ENCODE data around the gene IL17RE.

IL17RE gene

DNA sequence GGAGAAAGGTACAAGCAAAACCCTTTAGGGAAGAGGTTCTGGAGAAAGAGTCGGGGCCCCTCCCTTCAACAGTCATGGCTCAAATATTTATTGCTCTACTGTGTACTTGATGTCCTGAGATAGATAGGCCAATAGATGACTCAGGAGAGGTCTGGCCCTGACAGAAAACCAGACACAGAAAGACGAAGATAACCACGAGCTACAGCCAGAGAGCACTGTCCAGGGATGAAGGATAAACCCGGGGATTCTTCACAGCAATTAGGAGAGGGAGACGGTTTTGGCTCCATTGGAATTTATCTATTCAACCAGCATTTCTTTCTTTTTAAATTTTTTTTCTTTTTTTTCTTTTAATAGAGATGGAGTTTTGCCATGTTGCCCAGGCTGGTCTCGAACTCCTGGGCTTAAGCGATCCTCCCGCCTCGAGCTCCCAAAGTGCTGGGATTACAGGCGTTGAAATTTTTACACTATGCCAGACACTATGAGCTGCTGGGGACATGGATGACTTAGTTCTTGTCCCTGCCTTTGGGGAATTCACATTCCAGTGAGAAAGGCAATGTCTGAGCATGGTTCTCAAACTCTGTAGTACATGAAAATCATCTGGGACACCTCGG, 18.0 kb upstream of the IL17RE start:
- TF ChIP-seq, protein P1, sequence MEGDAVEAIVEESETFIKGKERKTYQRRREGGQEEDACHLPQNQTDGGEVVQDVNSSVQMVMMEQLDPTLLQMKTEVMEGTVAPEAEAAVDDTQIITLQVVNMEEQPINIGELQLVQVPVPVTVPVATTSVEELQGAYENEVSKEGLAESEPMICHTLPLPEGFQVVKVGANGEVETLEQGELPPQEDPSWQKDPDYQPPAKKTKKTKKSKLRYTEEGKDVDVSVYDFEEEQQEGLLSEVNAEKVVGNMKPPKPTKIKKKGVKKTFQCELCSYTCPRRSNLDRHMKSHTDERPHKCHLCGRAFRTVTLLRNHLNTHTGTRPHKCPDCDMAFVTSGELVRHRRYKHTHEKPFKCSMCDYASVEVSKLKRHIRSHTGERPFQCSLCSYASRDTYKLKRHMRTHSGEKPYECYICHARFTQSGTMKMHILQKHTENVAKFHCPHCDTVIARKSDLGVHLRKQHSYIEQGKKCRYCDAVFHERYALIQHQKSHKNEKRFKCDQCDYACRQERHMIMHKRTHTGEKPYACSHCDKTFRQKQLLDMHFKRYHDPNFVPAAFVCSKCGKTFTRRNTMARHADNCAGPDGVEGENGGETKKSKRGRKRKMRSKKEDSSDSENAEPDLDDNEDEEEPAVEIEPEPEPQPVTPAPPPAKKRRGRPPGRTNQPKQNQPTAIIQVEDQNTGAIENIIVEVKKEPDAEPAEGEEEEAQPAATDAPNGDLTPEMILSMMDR (IDR thresholded peaks at IDR 0.05), result no peak
- Histone ChIP-seq H3K27me3 (no peaks in the 10 kb centered on the region), H3K9me3 (no peaks in the 10 kb centered on the region), H3K27ac (no peak overlapping the region), H3K4me1 (ENCODE audit: control insufficient read depth in 1 of 2, insufficient read depth in 1 of 2, low read depth in 1 of 2, low read length in 1 of 2) (no peaks in the 10 kb centered on the region), H3K4me3 (ENCODE audit: low read depth in 1 of 2, low read length in 1 of 2) (no peak overlapping the region), H3K36me3 (no peaks in the 10 kb centered on the region)

DNA sequence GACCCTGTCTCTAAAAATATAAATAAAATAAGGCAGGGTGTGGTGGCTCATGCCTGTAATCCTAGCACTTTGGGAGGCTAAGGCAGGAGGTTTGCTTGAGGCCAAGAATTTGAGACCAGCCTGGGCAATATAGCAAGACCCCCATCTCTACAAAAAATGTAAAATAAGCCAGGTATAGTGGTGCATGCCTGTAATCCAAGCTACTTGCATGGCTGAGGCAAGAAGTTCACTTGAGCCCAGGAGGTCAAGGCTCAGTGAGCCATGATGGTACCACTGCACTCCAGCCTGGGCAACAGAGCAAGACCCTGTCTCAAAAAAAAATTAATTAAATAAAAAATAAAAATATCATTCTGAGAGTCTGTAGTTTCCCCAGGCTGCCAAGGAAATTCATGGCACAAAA, 16.3 kb upstream of the IL17RE start:
- Histone ChIP-seq H3K36me3 (no peaks in the 10 kb centered on the region), H3K27me3 (no peaks in the 10 kb centered on the region), H3K27ac (no peak overlapping the region), H3K4me3 (ENCODE audit: low read depth in 1 of 2, low read length in 1 of 2) (no peak overlapping the region), H3K4me1 (ENCODE audit: control insufficient read depth in 1 of 2, insufficient read depth in 1 of 2, low read depth in 1 of 2, low read length in 1 of 2) (peaks cover 10 to 13% of the 10 kb centered on the region in 2 experiments), H3K9me3 (no peaks in the 10 kb centered on the region)
- TF ChIP-seq, protein P1 (IDR thresholded peaks at IDR 0.05), result no peak

DNA sequence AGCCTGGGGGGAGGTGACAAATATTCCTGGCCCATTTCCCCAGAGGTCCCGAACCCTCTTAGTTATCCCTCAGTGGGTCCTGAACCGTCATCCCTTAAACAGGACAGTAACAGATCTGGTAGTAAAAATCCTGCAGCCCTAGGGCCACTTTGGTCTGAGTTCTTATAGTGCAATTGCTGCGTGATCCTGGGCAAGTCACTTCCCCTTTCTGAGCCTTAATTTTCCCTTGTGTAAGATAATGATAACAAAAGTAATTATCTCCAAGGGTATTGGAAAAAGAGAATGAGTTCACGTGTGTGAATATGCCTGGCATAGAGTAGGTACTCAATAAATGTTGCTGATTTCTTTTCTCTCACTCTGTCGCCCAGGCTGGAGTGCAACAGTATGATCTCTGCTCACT, 15.2 kb upstream of the IL17RE start:
- Histone ChIP-seq H3K4me1 (ENCODE audit: control insufficient read depth in 1 of 2, insufficient read depth in 1 of 2, low read depth in 1 of 2, low read length in 1 of 2) (peaks cover 10 to 16% of the 10 kb centered on the region in 2 experiments), H3K27me3 (no peaks in the 10 kb centered on the region), H3K27ac (no peak overlapping the region), H3K4me3 (ENCODE audit: low read depth in 1 of 2, low read length in 1 of 2) (no peak overlapping the region), H3K9me3 (no peaks in the 10 kb centered on the region), H3K36me3 (no peaks in the 10 kb centered on the region)
- TF ChIP-seq, protein P1 (IDR thresholded peaks at IDR 0.05), result no peak

DNA sequence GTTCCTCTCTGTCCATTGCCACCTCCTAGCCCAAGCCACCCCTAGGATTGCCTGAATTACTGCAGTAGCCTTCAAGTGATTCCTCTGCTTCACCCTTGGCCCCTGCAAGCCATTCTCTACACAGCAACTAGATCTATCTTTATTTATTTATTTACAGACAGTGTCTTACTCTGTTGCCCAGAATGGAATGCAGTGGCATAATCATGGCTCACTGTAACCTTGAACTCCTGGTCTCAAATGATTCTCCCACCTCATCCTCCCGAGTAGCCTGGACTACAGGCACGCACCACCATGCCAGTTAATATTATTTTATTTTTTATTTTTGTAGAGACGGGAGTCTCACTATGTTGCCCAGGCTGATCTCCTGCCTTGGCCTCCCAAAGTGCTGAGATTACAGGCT, 14.1 kb upstream of the IL17RE start:
- no peak overlapping the region for H3K27ac ChIP-seq
- TF ChIP-seq, protein P1 (IDR thresholded peaks at IDR 0.05), result no peak
- no peaks in the 10 kb centered on the region for H3K27me3 ChIP-seq
- peaks cover 9% of the 10 kb centered on the region for H3K36me3 ChIP-seq
- no peaks in the 10 kb centered on the region for H3K9me3 ChIP-seq
- H3K4me1 ChIP-seq (ENCODE audit: control insufficient read depth in 1 of 2, insufficient read depth in 1 of 2, low read depth in 1 of 2, low read length in 1 of 2), result peaks cover 10 to 16% of the 10 kb centered on the region in 2 experiments
- H3K4me3 ChIP-seq (ENCODE audit: low read depth in 1 of 2, low read length in 1 of 2), result no peak overlapping the region

DNA sequence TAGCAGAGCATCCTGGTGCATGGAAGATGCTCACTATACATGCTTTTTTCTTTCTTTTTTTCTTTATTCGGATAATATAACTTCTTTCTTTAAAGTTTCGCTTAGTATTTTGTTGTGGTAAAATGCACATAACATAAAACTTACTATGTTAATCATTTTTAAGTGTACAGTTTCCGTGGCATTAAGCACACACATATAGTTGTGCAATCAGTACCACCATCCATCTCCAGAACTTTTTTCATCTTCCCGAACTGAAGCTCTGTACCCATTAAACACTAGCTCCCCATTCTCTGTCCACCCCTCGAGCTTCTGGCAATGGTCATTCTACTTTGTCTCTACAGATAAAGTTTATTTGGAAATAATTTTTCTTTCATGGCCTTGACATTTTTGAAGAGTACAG, 13.2 kb upstream of the IL17RE start:
- no peaks in the 10 kb centered on the region for H3K27me3 ChIP-seq
- TF ChIP-seq, protein P1 (IDR thresholded peaks at IDR 0.05), result no peak
- no peak overlapping the region for H3K4me3 ChIP-seq (ENCODE audit: low read depth in 1 of 2, low read length in 1 of 2)
- H3K9me3 ChIP-seq, result no peaks in the 10 kb centered on the region
- peaks cover 12% of the 10 kb centered on the region for H3K36me3 ChIP-seq
- no peak overlapping the region for H3K27ac ChIP-seq
- peaks cover 10 to 16% of the 10 kb centered on the region in 2 experiments for H3K4me1 ChIP-seq (ENCODE audit: control insufficient read depth in 1 of 2, insufficient read depth in 1 of 2, low read depth in 1 of 2, low read length in 1 of 2)

Measured in neutrophil (primary cell).